ENCODE measurements around the gene BLTP3B.
"Not testable (repeated sequence)": the region's sequence is repeated elsewhere in the genome, so short reads cannot be mapped to it uniquely, and the experiment has no call there.

Gene BLTP3B

GRCh38 chr12:100142851-100143559 lies at the start of gene BLTP3B:
Gene BLTP3B, minus strand, starts transcription at chr12:100142874. Its CDS starts 239 bp downstream, at chr12:100142635.
- DNase-seq (ENCODE audit: extremely low spot score, insufficient read length, low read depth) (peak; percentile 71), FAIRE-seq (no peak)

- FAIRE-seq (no peak), DNase-seq (ENCODE audit: extremely low spot score, insufficient read length, low read depth) (no peak)
Observed at GRCh38 chr12:100189636-100190394, 47.1 kb upstream of the BLTP3B start.

- not testable (repeated sequence) for DNase-seq (ENCODE audit: extremely low spot score, insufficient read length, low read depth); FAIRE-seq
Observed at GRCh38 chr12:100188888-100189635, 46.4 kb upstream of the BLTP3B start.

GRCh38 chr12:100187857-100188519 lies 45.3 kb upstream of the BLTP3B start:
- DNase-seq (ENCODE audit: extremely low spot score, insufficient read length, low read depth) (no peak), FAIRE-seq (no peak)

GRCh38 chr12:100187068-100187467 lies 44.4 kb upstream of the BLTP3B start:
- DNase-seq (ENCODE audit: extremely low spot score, insufficient read length, low read depth) (no peak), FAIRE-seq (no peak)

GRCh38 chr12:100186071-100186470 lies 43.4 kb upstream of the BLTP3B start:
- no peak for DNase-seq (ENCODE audit: extremely low spot score, insufficient read length, low read depth)
- FAIRE-seq, result no peak

GRCh38 chr12:100185361-100185894 lies 42.8 kb upstream of the BLTP3B start:
- DNase-seq (ENCODE audit: extremely low spot score, insufficient read length, low read depth) (no peak), FAIRE-seq (peak; percentile 76)

GRCh38 chr12:100184549-100185145 lies 42.0 kb upstream of the BLTP3B start:
- DNase-seq (ENCODE audit: extremely low spot score, insufficient read length, low read depth) (no peak), FAIRE-seq (no peak)

- FAIRE-seq, result no peak
- no peak for DNase-seq (ENCODE audit: extremely low spot score, insufficient read length, low read depth)
Observed at GRCh38 chr12:100179252-100179651, 36.6 kb upstream of the BLTP3B start.

- FAIRE-seq; DNase-seq (ENCODE audit: extremely low spot score, insufficient read length, low read depth): not testable (repeated sequence)
Observed at GRCh38 chr12:100176493-100176892, 33.8 kb upstream of the BLTP3B start.

GRCh38 chr12:100174495-100174894 lies 31.8 kb upstream of the BLTP3B start:
- FAIRE-seq (no peak), DNase-seq (ENCODE audit: extremely low spot score, insufficient read length, low read depth) (no peak)

- FAIRE-seq (no peak), DNase-seq (ENCODE audit: extremely low spot score, insufficient read length, low read depth) (no peak)
Observed at GRCh38 chr12:100173111-100173510, 30.4 kb upstream of the BLTP3B start.

GRCh38 chr12:100171248-100171647 lies 28.6 kb upstream of the BLTP3B start:
- DNase-seq (ENCODE audit: extremely low spot score, insufficient read length, low read depth) (no peak), FAIRE-seq (no peak)

- DNase-seq (ENCODE audit: extremely low spot score, insufficient read length, low read depth) (no peak), FAIRE-seq (no peak)
Observed at GRCh38 chr12:100170313-100170858, 27.7 kb upstream of the BLTP3B start.

- DNase-seq (ENCODE audit: extremely low spot score, insufficient read length, low read depth), result no peak
- FAIRE-seq, result no peak
Observed at GRCh38 chr12:100169345-100169744, 26.7 kb upstream of the BLTP3B start.

GRCh38 chr12:100168562-100168961 lies 25.9 kb upstream of the BLTP3B start:
- no peak for DNase-seq (ENCODE audit: extremely low spot score, insufficient read length, low read depth)
- no peak for FAIRE-seq

- FAIRE-seq (no peak), DNase-seq (ENCODE audit: extremely low spot score, insufficient read length, low read depth) (no peak)
Observed at GRCh38 chr12:100166232-100166631, 23.6 kb upstream of the BLTP3B start.

- FAIRE-seq (no peak), DNase-seq (ENCODE audit: extremely low spot score, insufficient read length, low read depth) (no peak)
Observed at GRCh38 chr12:100165356-100165755, 22.7 kb upstream of the BLTP3B start.

GRCh38 chr12:100164153-100164704 lies 21.6 kb upstream of the BLTP3B start:
- FAIRE-seq, result no peak
- no peak for DNase-seq (ENCODE audit: extremely low spot score, insufficient read length, low read depth)

Measured in GM18507 (cell line).